Measurements from ENCODE around the gene CCDC88B.

DNA sequence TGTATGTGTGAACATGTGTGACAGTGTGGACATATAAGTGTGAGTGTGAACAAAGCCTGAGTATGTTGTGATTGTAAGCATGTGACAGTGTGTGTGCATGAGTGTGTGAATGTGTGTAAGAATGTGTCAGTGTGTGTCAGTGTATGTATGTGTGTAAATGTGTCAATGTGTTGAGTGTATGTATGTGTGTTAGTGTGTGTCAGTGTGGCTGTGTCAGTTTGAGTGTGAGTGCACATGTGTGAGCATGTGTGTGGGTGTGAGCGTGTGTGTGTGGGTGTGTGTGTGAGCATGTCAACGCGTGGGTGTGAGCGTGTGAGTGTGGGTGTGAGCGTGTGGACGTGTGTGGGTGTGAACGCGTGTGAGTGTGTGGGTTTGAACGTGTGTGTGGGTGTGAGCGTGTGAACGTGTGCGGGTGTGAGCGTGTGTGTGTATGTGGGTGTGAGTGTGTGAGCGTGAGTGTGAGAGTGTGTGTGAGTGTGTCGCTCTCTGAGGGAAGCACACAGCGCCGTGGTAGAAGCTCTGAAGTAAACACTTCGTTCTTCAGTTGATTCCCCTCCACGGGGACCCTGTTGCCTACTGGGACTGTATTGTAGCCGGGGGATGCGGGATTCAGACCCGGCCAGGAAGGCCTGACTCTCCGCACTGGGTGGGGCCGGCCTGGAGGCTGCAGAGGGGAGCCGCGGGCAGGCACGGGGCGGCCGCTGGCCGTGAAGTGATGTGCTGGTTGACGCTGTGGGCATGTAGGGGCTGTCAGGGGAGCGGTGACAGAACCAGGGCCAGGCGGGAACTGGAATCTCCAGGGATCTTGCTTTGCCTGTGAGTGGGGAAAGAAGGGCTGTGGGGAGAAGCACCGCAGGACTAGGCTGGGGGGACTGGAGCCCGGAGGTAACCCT is 40.1 kb downstream of the CCDC88B start:
- no peak for TF ChIP-seq POLR2A (IDR thresholded peaks at IDR 0.05)
- TF ChIP-seq, protein P1, sequence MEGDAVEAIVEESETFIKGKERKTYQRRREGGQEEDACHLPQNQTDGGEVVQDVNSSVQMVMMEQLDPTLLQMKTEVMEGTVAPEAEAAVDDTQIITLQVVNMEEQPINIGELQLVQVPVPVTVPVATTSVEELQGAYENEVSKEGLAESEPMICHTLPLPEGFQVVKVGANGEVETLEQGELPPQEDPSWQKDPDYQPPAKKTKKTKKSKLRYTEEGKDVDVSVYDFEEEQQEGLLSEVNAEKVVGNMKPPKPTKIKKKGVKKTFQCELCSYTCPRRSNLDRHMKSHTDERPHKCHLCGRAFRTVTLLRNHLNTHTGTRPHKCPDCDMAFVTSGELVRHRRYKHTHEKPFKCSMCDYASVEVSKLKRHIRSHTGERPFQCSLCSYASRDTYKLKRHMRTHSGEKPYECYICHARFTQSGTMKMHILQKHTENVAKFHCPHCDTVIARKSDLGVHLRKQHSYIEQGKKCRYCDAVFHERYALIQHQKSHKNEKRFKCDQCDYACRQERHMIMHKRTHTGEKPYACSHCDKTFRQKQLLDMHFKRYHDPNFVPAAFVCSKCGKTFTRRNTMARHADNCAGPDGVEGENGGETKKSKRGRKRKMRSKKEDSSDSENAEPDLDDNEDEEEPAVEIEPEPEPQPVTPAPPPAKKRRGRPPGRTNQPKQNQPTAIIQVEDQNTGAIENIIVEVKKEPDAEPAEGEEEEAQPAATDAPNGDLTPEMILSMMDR (IDR thresholded peaks at IDR 0.05): no peak
